Daoy (cell line): Measurements from ENCODE around the gene RPH3AL. TPM values are rescaled to one million over a fixed set of nuclear protein-coding genes. Genes with fewer than 3 reads are reported as not detected.
"Not testable (repeated sequence)": the region's sequence is repeated elsewhere in the genome, so short reads cannot be mapped to it uniquely, and the experiment has no call there.

Experiments
- DNase-seq: peaks from one replicate; pipeline ENCODE4 v3.0.0-alpha.2; 2015; ENCODE audit warnings: low read depth
- total RNA-seq: library from RNA; depleted of rRNA; stranded (reverse); fragments of >200 nt; shearing (Covaris generic); gene quantifications from 2 replicates; pipeline ENCODE4 v1.2.3, GENCODE V29; 2014

The RPH3AL gene
- total RNA-seq, 1 experiment from 2014 or later = 3.8 TPM

- no peak for DNase-seq
Measured at GRCh38 chr17:320139-320538, 32.5 kb downstream of the RPH3AL start.

GRCh38 chr17:319266-319665 is 33.3 kb downstream of the RPH3AL start:
- DNase-seq = no peak

- not testable (repeated sequence) for DNase-seq
Measured at GRCh38 chr17:317070-317469, 35.5 kb downstream of the RPH3AL start.

- DNase-seq = not testable (repeated sequence)
Measured at GRCh38 chr17:315399-315798, 37.2 kb downstream of the RPH3AL start.

- DNase-seq = not testable (repeated sequence)
Measured at GRCh38 chr17:314614-314944, 38.0 kb downstream of the RPH3AL start.

- no peak for DNase-seq
Measured at GRCh38 chr17:313911-314613, 38.5 kb downstream of the RPH3AL start.

- no peak for DNase-seq
Measured at GRCh38 chr17:313231-313630, 39.4 kb downstream of the RPH3AL start.

- no peak for DNase-seq
Measured at GRCh38 chr17:312476-313148, 40.0 kb downstream of the RPH3AL start.

- no peak for DNase-seq
Measured at GRCh38 chr17:311119-311782, 41.4 kb downstream of the RPH3AL start.

- no peak for DNase-seq
Measured at GRCh38 chr17:310111-311010, 42.2 kb downstream of the RPH3AL start.

- DNase-seq = peak; percentile 62
Measured at GRCh38 chr17:309361-309888, 43.2 kb downstream of the RPH3AL start.

- DNase-seq = no peak
Measured at GRCh38 chr17:307741-308507, 44.7 kb downstream of the RPH3AL start.

- no peak for DNase-seq
Measured at GRCh38 chr17:307295-307691, 45.3 kb downstream of the RPH3AL start.

GRCh38 chr17:306536-307294 is 45.9 kb downstream of the RPH3AL start:
- no peak for DNase-seq

- DNase-seq = no peak
Measured at GRCh38 chr17:306116-306515, 46.5 kb downstream of the RPH3AL start.

GRCh38 chr17:305090-305976 is 47.3 kb downstream of the RPH3AL start:
- DNase-seq = no peak

- DNase-seq = no peak
Measured at GRCh38 chr17:304461-304860, 48.1 kb downstream of the RPH3AL start.

- DNase-seq = no peak
Measured at GRCh38 chr17:303168-303567, 49.4 kb downstream of the RPH3AL start.

- no peak for DNase-seq
Measured at GRCh38 chr17:302300-302698, 50.3 kb downstream of the RPH3AL start.
